WTC11 (cell line): ENCODE measurements around the gene C2CD2. TPM values are rescaled to one million over a fixed set of nuclear protein-coding genes. Genes with fewer than 3 reads are reported as not detected.

Experiments used
- ATAC-seq: fragments of 200-7000 bp; cut with Tn5 transposase; 2 replicates; pipeline ENCODE4 v1.10.0; 2021; ENCODE audit warnings: mild to moderate bottlenecking, moderate library complexity
- CTCF ChIA-PET: fragments of 300-600 bp; sonication (Branson Sonifier 250); formaldehyde crosslinking; loops from one replicate; lab custom pipeline; 2021; ENCODE audit warnings: antibody characterized with exemption; lab: Charles Lee
- POLR2A ChIA-PET: fragments of 350-600 bp; sonication (Branson Sonifier 250); formaldehyde crosslinking; loops from one replicate; lab custom pipeline; 2021; ENCODE audit warnings: antibody characterized with exemption; lab: Charles Lee
- DNase-seq: peaks from one replicate; pipeline ENCODE4 v3.0.0; 2021; ENCODE audit warnings: low spot score
- H3K27ac Mint-ChIP-seq: 2 replicates; pipeline ENCODE4 v1.8.0; 2021; ENCODE audit warnings: mixed read lengths
- H3K27me3 Mint-ChIP-seq: 2 replicates; pipeline ENCODE4 v1.8.0; 2021; ENCODE audit warnings: low read depth, mild to moderate bottlenecking, moderate library complexity, mixed read lengths
- H3K36me3 Mint-ChIP-seq: 2 replicates; pipeline ENCODE4 v1.8.0; 2021; ENCODE audit warnings: mixed read lengths
- H3K4me1 Mint-ChIP-seq: 2 replicates; pipeline ENCODE4 v1.8.0; 2022; ENCODE audit warnings: mixed read lengths
- H3K4me3 Mint-ChIP-seq: 2 replicates; pipeline ENCODE4 v1.8.0; 2021; ENCODE audit warnings: mild to moderate bottlenecking, moderate library complexity, mixed read lengths
- H3K9me3 Mint-ChIP-seq: 2 replicates; pipeline ENCODE4 v1.8.0; 2021; ENCODE audit warnings: mixed read lengths
- ETV6 ChIP-seq: sonication (generic); formaldehyde crosslinking; IDR thresholded peaks from 2 replicates; pipeline ENCODE4 v1.8.1; 2022; ENCODE audit warnings: mild to moderate bottlenecking, missing genetic modification reagents
- GABPB1 ChIP-seq: sonication (generic); formaldehyde crosslinking; IDR thresholded peaks from 2 replicates; pipeline ENCODE4 v1.8.1; 2023; ENCODE audit warnings: mild to moderate bottlenecking, missing genetic modification reagents
- IRF2 ChIP-seq: sonication (generic); formaldehyde crosslinking; IDR thresholded peaks from 2 replicates; pipeline ENCODE4 v1.8.0; 2022; ENCODE audit warnings: low read depth, missing genetic modification reagents, borderline replicate concordance
- KAT7 ChIP-seq: sonication (generic); formaldehyde crosslinking; IDR thresholded peaks from 2 replicates; pipeline ENCODE4 v1.8.1; 2023; ENCODE audit warnings: missing genetic modification reagents, mild to moderate bottlenecking, borderline replicate concordance
- OVOL2 ChIP-seq: fragments of 250-450 bp; sonication (Bioruptor Pico); IDR thresholded peaks from 2 replicates; pipeline ENCODE4 v1.9.0; 2021; ENCODE audit warnings: mild to moderate bottlenecking, borderline replicate concordance
- SP1 ChIP-seq: sonication (generic); formaldehyde crosslinking; conservative IDR thresholded peaks from 2 replicates; pipeline ENCODE4 v1.8.1; 2022; ENCODE audit warnings: missing genetic modification reagents
- ZNF219 ChIP-seq: sonication (generic); formaldehyde crosslinking; IDR thresholded peaks from 2 replicates; pipeline ENCODE4 v1.8.0; 2023; ENCODE audit warnings: missing genetic modification reagents, mild to moderate bottlenecking, borderline replicate concordance
- ZNF232 ChIP-seq: sonication (generic); formaldehyde crosslinking; IDR thresholded peaks from 2 replicates; pipeline ENCODE4 v1.8.0; 2022; ENCODE audit warnings: mild to moderate bottlenecking, missing genetic modification reagents
- total RNA-seq: library from RNA; stranded (reverse); gene quantifications from 3 replicates; pipeline ENCODE4 v1.2.3, GENCODE V29; 2021
- TF ChIP-seq, protein P1 (sequence below): fragments of 200-600 bp; IDR thresholded peaks from 2 replicates; pipeline ENCODE4 v1.8.0; 2022; ENCODE audit warnings: antibody characterized with exemption
- TF ChIP-seq, protein P2 (sequence below): sonication (generic); formaldehyde crosslinking; IDR thresholded peaks from 2 replicates; pipeline ENCODE4 v1.8.1; 2023; ENCODE audit warnings: mild to moderate bottlenecking, moderate library complexity, missing genetic modification reagents
- TF ChIP-seq, protein P3 (sequence below): sonication (generic); formaldehyde crosslinking; IDR thresholded peaks from 2 replicates; pipeline ENCODE4 v1.8.0; 2023; ENCODE audit warnings: missing genetic modification reagents, mild to moderate bottlenecking, borderline replicate concordance
- TF ChIP-seq, protein P4 (sequence below): fragments of 250-450 bp; sonication (Bioruptor Pico); IDR thresholded peaks from 2 replicates; pipeline ENCODE4 v1.9.0; 2021; ENCODE audit warnings: mild to moderate bottlenecking
- TF ChIP-seq, protein P5 (sequence below): fragments of 250-450 bp; sonication (Bioruptor Pico); IDR thresholded peaks from 2 replicates; pipeline ENCODE4 v1.8.0; 2021; ENCODE audit warnings: mild to moderate bottlenecking
- TF ChIP-seq, protein P6 (sequence below): sonication (generic); formaldehyde crosslinking; IDR thresholded peaks from 2 replicates; pipeline ENCODE4 v1.8.0; 2023; ENCODE audit warnings: missing genetic modification reagents
- TF ChIP-seq, protein P7 (sequence below): fragments of 250-450 bp; sonication (Bioruptor Pico); IDR thresholded peaks from 2 replicates; pipeline ENCODE4 v1.9.0; 2021; ENCODE audit warnings: moderate library complexity, mild to moderate bottlenecking, inconsistent platforms, borderline replicate concordance
- TF ChIP-seq, protein P8 (sequence below): sonication (generic); formaldehyde crosslinking; conservative IDR thresholded peaks from 2 replicates; pipeline ENCODE4 v1.8.1; 2022; ENCODE audit warnings: mild to moderate bottlenecking, missing genetic modification reagents

Gene C2CD2
- total RNA-seq, 1 experiment from 2014 or later, result 11.2 TPM

DNA sequence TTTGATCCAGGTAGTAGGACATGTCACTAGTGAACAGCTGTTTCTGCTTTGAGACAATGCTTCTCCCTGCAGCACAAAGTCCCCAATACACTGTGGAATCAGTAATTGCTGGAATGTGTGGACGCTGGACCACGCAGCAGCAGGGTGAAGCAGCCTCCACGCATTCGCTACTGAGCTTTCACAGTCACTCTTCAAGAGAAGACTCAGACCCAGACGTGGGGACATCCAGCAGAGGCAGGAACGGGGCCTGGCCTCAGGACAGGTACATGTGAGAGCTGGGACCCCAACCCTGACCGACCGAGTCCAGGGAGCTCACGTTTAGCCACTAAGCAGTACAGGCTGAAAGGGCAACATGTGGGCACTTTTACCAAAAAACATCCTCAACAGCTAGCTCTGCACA, 40.6 kb downstream of the C2CD2 start:
- ChIA-PET POLR2A (no interaction called here), CTCF (interaction anchor here (1.0 to 1.5 kb wide), 2 partner anchors 204 to 301 kb away, joined by 3 to 4 read pairs; no protein-coding TSS in a partner anchor)
- Mint-ChIP-seq H3K36me3 (peaks cover 10% of the 10 kb centered on the region), H3K27me3 (no peaks in the 10 kb centered on the region), H3K4me3 (no peak overlapping the region), H3K27ac (no peak overlapping the region), H3K4me1 (no peaks in the 10 kb centered on the region), H3K9me3 (no peaks in the 10 kb centered on the region)
- DNase-seq, result no peak
- TF ChIP-seq GABPB1, result no peak
- TF ChIP-seq, protein P1, sequence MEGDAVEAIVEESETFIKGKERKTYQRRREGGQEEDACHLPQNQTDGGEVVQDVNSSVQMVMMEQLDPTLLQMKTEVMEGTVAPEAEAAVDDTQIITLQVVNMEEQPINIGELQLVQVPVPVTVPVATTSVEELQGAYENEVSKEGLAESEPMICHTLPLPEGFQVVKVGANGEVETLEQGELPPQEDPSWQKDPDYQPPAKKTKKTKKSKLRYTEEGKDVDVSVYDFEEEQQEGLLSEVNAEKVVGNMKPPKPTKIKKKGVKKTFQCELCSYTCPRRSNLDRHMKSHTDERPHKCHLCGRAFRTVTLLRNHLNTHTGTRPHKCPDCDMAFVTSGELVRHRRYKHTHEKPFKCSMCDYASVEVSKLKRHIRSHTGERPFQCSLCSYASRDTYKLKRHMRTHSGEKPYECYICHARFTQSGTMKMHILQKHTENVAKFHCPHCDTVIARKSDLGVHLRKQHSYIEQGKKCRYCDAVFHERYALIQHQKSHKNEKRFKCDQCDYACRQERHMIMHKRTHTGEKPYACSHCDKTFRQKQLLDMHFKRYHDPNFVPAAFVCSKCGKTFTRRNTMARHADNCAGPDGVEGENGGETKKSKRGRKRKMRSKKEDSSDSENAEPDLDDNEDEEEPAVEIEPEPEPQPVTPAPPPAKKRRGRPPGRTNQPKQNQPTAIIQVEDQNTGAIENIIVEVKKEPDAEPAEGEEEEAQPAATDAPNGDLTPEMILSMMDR, result no peak
- TF ChIP-seq IRF2 (CRISPR knock-in tag), result no peak
- no peak for TF ChIP-seq SP1 (CRISPR knock-in tag)
- TF ChIP-seq, protein P2, sequence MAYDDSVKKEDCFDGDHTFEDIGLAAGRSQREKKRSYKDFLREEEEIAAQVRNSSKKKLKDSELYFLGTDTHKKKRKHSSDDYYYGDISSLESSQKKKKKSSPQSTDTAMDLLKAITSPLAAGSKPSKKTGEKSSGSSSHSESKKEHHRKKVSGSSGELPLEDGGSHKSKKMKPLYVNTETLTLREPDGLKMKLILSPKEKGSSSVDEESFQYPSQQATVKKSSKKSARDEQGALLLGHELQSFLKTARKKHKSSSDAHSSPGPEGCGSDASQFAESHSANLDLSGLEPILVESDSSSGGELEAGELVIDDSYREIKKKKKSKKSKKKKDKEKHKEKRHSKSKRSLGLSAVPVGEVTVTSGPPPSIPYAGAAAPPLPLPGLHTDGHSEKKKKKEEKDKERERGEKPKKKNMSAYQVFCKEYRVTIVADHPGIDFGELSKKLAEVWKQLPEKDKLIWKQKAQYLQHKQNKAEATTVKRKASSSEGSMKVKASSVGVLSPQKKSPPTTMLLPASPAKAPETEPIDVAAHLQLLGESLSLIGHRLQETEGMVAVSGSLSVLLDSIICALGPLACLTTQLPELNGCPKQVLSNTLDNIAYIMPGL (CRISPR knock-in tag), result no peak
- TF ChIP-seq, protein P3, sequence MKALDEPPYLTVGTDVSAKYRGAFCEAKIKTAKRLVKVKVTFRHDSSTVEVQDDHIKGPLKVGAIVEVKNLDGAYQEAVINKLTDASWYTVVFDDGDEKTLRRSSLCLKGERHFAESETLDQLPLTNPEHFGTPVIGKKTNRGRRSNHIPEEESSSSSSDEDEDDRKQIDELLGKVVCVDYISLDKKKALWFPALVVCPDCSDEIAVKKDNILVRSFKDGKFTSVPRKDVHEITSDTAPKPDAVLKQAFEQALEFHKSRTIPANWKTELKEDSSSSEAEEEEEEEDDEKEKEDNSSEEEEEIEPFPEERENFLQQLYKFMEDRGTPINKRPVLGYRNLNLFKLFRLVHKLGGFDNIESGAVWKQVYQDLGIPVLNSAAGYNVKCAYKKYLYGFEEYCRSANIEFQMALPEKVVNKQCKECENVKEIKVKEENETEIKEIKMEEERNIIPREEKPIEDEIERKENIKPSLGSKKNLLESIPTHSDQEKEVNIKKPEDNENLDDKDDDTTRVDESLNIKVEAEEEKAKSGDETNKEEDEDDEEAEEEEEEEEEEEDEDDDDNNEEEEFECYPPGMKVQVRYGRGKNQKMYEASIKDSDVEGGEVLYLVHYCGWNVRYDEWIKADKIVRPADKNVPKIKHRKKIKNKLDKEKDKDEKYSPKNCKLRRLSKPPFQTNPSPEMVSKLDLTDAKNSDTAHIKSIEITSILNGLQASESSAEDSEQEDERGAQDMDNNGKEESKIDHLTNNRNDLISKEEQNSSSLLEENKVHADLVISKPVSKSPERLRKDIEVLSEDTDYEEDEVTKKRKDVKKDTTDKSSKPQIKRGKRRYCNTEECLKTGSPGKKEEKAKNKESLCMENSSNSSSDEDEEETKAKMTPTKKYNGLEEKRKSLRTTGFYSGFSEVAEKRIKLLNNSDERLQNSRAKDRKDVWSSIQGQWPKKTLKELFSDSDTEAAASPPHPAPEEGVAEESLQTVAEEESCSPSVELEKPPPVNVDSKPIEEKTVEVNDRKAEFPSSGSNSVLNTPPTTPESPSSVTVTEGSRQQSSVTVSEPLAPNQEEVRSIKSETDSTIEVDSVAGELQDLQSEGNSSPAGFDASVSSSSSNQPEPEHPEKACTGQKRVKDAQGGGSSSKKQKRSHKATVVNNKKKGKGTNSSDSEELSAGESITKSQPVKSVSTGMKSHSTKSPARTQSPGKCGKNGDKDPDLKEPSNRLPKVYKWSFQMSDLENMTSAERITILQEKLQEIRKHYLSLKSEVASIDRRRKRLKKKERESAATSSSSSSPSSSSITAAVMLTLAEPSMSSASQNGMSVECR (CRISPR knock-in tag), result no peak
- TF ChIP-seq OVOL2 (CRISPR knock-in tag), result no peak
- TF ChIP-seq ETV6 (CRISPR knock-in tag), result no peak
- TF ChIP-seq, protein P4, sequence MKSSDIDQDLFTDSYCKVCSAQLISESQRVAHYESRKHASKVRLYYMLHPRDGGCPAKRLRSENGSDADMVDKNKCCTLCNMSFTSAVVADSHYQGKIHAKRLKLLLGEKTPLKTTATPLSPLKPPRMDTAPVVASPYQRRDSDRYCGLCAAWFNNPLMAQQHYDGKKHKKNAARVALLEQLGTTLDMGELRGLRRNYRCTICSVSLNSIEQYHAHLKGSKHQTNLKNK, result no peak
- TF ChIP-seq, protein P5, sequence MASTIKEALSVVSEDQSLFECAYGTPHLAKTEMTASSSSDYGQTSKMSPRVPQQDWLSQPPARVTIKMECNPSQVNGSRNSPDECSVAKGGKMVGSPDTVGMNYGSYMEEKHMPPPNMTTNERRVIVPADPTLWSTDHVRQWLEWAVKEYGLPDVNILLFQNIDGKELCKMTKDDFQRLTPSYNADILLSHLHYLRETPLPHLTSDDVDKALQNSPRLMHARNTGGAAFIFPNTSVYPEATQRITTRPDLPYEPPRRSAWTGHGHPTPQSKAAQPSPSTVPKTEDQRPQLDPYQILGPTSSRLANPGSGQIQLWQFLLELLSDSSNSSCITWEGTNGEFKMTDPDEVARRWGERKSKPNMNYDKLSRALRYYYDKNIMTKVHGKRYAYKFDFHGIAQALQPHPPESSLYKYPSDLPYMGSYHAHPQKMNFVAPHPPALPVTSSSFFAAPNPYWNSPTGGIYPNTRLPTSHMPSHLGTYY (CRISPR knock-in tag), result no peak
- ATAC-seq, result no peak

DNA sequence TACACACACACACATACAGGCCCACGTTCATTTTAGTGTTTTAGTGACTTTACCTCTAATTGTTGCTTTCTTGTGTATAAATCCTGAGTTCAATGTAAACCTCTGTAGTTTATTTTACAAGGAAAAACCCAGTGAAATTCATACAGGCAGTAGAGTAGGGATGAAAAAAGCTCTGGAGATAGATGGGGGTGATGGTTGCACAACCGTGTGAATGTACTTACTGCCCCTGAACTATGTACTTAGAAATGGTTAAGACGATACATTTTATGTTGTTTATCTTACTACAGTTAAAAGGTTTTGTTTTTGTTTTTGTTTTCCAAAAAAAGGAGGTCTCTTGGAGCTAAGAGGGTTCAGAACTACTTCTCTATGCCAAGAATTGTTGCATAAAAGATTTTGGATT, 45.0 kb downstream of the C2CD2 start:
- no peak overlapping the region for H3K4me3 Mint-ChIP-seq
- TF ChIP-seq, protein P2 (CRISPR knock-in tag), result no peak
- TF ChIP-seq ZNF232 (CRISPR knock-in tag) (no peak), ZNF219 (CRISPR knock-in tag) (no peak), KAT7 (CRISPR knock-in tag) (no peak)
- TF ChIP-seq, protein P6, sequence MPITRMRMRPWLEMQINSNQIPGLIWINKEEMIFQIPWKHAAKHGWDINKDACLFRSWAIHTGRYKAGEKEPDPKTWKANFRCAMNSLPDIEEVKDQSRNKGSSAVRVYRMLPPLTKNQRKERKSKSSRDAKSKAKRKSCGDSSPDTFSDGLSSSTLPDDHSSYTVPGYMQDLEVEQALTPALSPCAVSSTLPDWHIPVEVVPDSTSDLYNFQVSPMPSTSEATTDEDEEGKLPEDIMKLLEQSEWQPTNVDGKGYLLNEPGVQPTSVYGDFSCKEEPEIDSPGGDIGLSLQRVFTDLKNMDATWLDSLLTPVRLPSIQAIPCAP (CRISPR knock-in tag), result no peak
- TF ChIP-seq, protein P7, sequence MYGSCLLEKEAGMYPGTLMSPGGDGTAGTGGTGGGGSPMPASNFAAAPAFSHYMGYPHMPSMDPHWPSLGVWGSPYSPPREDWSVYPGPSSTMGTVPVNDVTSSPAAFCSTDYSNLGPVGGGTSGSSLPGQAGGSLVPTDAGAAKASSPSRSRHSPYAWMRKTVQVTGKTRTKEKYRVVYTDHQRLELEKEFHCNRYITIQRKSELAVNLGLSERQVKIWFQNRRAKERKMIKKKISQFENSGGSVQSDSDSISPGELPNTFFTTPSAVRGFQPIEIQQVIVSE (CRISPR knock-in tag), result no peak
- TF ChIP-seq, protein P8, sequence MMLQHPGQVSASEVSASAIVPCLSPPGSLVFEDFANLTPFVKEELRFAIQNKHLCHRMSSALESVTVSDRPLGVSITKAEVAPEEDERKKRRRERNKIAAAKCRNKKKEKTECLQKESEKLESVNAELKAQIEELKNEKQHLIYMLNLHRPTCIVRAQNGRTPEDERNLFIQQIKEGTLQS (CRISPR knock-in tag), result no peak
- TF ChIP-seq, all 79 proteins: peak for 0
- POLR2A ChIA-PET, result no interaction called here
- H3K4me1 Mint-ChIP-seq, result peaks cover 6% of the 10 kb centered on the region; the same call in 1 of the 2 replicates
- H3K27me3 Mint-ChIP-seq, result no peaks in the 10 kb centered on the region
- CTCF ChIA-PET, result no interaction called here
- DNase-seq (no peak), ATAC-seq (no peak)
- no peak overlapping the region for H3K27ac Mint-ChIP-seq
- no peaks in the 10 kb centered on the region for H3K9me3 Mint-ChIP-seq
- 0 out of 2 replicates have a peak, but pooled peaks cover 2% of the 10 kb centered on the region for H3K36me3 Mint-ChIP-seq
